HL-60/S4 treated with retinoic acid at 250 ng/mL for 4 days and 3 days (cell line): ENCODE data around the gene PATJ.

Source experiments
- in situ Hi-C: fragments of 300-500 bp; cut with MboI; formaldehyde crosslinking; loops from 2 replicates; pipeline ENCODE4 v1.7.0; 2022; ENCODE audit warnings: low sequenced_read_pairs

PATJ gene

GRCh38 chr1:62088439-62088838, 346.2 kb downstream of the PATJ start:
- in situ Hi-C loops: no loop called here

GRCh38 chr1:62089570-62089969, 347.3 kb downstream of the PATJ start:
- in situ Hi-C loops: no loop called here

GRCh38 chr1:62090016-62090415, 347.7 kb downstream of the PATJ start:
- in situ Hi-C loops: no loop called here

GRCh38 chr1:62092110-62092509, 349.8 kb downstream of the PATJ start:
- in situ Hi-C loops: no loop called here

GRCh38 chr1:62093261-62093660, 351.0 kb downstream of the PATJ start:
- in situ Hi-C loops: no loop called here

GRCh38 chr1:62097464-62097863, 355.2 kb downstream of the PATJ start:
- in situ Hi-C loops: no loop called here

- in situ Hi-C loops: no loop called here
Observed at GRCh38 chr1:62100442-62100841, 358.2 kb downstream of the PATJ start.

GRCh38 chr1:62103846-62104245, 361.6 kb downstream of the PATJ start:
- in situ Hi-C loops: no loop called here

- in situ Hi-C loops: no loop called here
Observed at GRCh38 chr1:62107923-62108322, 365.6 kb downstream of the PATJ start.

- in situ Hi-C loops: no loop called here
Observed at GRCh38 chr1:62109124-62109523, 366.8 kb downstream of the PATJ start.

GRCh38 chr1:62110198-62110817, 368.0 kb downstream of the PATJ start:
- in situ Hi-C loops: no loop called here

- in situ Hi-C loops: no loop called here
Observed at GRCh38 chr1:62111084-62111483, 368.8 kb downstream of the PATJ start.

- in situ Hi-C loops: no loop called here
Observed at GRCh38 chr1:62113507-62113906, 371.2 kb downstream of the PATJ start.

GRCh38 chr1:62117018-62117750, 374.9 kb downstream of the PATJ start:
- in situ Hi-C loops: no loop called here

GRCh38 chr1:62126579-62127290, 384.5 kb downstream of the PATJ start:
- in situ Hi-C loops: no loop called here

- in situ Hi-C loops: no loop called here
Observed at GRCh38 chr1:62128745-62129144, 386.5 kb downstream of the PATJ start.

GRCh38 chr1:62131093-62131725, 388.9 kb downstream of the PATJ start:
- in situ Hi-C loops: no loop called here

GRCh38 chr1:62138029-62138428, 395.7 kb downstream of the PATJ start:
- in situ Hi-C loops: no loop called here

- in situ Hi-C loops: no loop called here
Observed at GRCh38 chr1:62139410-62139809, 397.1 kb downstream of the PATJ start.

GRCh38 chr1:62140666-62141065, 398.4 kb downstream of the PATJ start:
- in situ Hi-C loops: no loop called here

- in situ Hi-C loops: no loop called here
Observed at GRCh38 chr1:62142496-62142895, 400.2 kb downstream of the PATJ start.
